ENCODE data around the gene ALOX5.
"Not testable (repeated sequence)": the region's sequence is repeated elsewhere in the genome, so short reads cannot be mapped to it uniquely, and the experiment has no call there.

Gene ALOX5

DNA sequence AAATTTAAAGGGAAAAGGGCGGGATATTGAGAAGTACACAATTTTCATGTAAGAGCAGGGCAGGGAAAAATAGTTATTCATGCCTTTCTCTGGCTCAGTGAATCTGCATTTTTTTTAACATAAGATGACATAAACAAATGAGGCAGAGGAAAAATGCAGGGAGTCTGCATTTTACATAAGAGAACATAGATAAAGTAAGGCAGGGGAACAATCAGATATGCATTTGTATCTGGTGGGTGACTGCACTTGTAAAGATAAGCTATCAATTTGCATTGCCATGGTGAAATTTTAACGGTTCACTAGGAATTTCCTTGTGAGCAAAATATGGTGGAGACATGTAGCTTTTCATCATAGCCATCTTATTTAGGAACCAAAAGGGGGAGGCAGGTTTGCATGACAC is 33.5 kb downstream of the ALOX5 start:
- no peak for DNase-seq

DNA sequence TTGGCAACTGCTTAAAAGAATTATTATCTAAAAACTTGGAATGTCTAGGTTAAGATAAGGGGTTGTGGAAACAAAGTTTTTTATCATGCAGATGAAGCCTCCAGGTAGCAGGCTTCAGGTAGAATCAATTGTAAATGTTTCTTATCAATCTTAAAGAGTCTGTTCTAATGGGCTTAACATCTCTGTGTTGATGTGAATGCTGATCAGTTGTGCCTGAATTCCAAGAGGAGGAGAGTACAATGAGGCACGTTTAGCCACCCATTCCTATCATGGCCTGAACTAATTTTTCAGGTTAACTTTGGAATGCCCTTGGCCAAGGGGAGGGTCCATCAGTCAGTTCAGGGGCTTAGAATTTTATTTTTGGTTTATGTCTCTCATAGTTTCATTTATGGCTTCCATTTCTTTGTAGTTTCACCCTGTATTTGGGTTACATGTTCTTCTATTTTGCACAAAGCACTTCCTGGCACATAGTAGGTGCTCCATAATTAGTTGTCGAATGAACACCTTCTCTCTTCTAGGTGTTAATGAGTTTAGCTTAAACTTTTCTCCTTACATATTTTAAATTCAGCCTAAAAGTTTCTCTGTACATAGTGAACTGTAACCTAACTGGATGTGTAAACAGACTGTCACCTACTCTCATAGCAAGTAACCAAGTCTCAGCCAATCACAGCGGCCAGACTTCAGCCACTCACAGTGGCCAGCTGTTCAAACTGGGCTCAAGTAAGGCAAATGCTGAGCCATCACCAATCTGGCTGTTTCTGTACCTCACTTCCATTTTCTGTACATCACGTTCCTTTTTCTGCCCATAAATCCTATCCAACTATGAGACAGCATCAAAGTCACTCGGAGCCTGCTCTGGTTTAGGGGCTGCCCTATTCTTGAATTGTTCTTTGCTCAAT is 34.7 kb downstream of the ALOX5 start:
- no peak for DNase-seq

DNA sequence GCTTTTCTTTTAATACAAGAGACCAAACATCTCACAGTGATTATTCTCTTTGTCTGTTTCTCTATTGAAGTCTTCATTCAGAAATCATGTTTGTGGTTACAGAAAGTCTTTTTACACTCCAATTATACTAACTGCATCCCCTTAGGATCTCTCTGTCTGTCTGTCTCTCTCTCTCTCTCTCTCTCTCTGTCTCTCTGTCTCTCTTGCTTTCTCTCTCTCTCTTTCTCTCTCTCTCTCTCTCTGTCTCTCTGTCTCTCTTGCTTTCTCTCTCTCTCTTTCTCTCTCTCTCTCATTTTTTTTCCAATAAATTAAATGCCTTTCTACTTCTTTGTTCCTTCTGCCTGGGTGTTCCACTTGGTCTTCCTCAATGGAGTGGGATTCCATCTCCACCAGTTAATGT is 35.3 kb downstream of the ALOX5 start:
- DNase-seq: not testable (repeated sequence)

DNA sequence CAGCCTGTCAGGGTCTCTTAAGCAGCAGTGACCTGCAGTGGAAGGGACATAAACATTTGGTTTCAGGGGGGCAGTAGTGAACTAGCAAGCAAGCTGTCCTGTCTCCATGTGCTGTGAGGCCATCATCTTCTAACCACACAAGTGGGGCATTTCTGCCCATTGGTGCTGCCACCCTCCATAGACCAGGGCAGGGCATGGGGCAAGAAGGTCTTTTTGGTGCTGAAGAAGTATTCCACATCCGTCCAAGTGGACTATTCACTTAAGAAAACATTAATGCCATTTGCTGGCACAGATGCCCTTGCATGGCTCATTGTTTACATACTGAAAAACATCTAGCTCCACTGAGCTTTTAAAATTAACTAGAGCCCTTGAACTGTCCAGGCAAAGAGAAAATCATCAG is 35.8 kb downstream of the ALOX5 start:
- no peak for DNase-seq

DNA sequence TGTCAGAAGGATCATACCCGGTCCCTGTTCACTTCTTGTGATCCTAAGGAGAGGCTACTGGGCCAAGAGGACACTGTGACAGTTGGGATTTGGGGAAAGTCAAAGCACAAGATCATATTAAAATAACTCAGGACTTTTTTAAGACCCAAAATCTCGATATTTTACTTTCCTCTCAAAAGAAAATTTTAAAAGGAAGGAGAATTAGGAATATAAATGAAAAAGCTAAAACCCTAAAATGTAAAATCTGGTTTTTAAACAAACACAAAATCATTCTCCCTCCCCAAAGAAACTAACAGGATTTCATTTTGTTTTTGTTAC is 36.4 kb downstream of the ALOX5 start:
- no peak for DNase-seq

DNA sequence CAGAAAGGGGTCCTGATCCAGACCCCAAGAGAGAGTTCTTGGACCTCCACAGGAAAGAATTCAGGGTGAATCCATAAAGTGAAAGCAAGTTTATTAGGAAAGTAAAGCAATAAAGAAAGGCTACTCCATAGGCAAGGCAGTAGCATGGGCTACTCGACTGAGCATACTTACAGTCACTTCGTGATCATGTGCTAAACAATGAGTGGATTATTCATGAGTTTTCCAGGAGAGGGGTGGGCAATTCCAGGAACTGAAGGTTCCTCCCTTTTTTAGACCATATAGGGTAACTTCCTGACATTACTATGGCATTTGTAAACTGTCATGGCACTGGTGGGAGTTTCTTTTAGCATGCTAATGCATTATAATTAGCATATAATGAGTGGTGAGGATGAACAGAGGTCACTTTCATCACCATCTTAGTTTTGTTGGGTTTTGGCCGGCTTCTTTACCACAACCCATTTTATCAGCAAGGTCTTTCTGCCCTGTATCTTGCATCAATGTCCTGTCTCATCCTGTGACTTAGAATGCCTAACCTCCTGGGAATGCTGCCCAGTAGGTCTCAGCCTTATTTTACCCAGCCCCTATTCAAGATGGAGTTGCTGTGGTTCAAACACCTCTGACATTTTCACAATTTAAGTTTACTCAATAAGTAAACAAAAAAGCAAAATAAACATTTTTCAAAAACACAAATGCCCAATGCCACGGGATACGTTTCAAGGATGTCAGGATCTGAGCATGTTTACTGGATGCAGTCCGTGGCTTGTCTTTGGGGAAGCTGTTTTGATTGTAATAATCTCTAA is 37.0 kb downstream of the ALOX5 start:
- no peak for DNase-seq

DNA sequence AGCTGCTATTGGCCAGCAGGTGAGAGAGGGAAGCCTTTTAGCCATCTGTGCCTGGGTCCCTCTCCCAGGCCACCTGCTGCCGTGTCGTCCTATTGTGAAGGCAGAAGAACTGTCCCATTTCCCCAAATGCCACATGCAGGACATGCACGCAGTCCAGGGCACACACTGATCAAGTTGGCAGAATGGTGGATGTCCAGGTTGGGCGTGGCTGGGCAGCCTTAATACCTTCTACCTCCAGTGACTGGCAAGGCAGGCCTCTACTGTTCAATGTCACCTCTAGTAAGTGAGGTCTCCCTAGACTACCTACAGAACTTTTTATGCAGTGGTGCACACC is 37.6 kb downstream of the ALOX5 start:
- no peak for DNase-seq

DNA sequence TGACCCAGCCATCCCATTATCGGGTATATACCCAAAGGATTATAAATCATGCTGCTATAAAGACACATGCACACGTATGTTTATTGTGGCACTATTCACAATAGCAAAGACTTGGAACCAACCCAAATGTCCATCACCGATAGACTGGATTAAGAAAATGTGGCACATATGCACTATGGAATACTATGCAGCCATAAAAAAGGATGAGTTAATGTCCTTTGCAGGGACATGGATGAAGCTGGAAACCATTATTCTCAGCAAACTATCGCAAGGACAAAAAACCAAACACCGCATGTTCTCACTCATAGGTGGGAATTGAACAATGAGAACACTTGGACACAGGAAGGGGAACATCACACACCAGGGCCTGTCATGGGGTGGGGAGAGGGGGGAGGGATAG is 41.0 kb downstream of the ALOX5 start:
- not testable (repeated sequence) for DNase-seq

DNA sequence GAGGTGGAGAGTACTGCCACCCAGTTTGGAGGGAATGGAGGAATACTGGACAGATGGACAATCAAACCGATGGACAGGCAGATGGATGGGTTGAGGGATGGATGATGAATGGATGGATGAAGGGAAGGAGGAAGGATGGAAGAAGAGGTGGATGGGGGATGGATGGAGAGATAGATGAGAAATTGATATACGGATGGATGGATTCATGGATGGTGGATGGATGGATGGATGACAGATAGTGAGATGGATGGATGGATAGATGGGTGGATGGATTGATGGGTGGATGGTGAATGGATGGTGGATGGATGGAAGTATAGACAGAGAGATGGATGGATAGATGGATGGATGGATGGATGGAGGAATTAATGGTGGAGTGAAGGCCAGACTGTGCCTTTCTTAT is 42.6 kb downstream of the ALOX5 start:
- no peak for DNase-seq

DNA sequence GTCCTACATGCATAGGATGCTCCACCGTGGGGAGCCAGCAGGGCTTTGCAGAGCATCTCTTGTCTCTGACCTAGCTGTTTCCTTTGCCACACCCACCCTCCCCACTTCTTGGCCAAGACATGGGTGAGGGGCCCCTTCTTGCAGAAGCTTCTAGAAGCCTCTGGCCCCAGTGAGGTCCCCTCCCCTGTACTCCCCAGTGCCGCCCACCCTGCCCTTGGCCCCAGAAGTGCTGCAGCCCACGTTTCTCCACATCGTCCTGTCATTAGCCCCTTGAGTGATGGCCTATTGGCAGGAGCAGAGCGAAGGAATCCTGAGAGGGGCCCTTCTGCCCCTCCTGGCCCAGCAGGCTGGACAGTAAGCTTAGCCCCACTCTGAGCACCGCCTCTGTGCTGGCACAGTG is 43.7 kb downstream of the ALOX5 start:
- no peak for DNase-seq

DNA sequence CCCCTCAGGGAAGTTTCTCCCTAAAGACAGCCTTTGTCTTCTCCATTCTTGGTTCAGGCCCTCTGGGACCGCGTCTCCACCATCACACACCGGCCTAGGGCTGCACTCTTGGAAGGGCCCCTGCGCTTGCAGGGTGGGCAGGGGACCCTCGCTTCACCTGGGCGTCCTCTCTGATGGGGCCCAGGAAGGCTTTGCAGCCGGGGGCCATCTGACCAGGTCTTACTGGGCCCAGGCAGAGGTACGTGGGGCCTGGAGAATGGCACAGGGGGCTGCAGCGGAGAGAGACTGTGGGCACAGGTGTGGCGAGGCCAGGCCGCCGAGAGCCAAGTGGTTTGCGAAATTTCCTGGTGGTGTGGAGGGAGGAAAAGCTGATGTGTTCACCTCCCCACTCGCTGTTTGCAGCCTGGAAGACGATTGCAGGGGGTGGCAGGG is 44.4 kb downstream of the ALOX5 start:
- DNase-seq: no peak

DNA sequence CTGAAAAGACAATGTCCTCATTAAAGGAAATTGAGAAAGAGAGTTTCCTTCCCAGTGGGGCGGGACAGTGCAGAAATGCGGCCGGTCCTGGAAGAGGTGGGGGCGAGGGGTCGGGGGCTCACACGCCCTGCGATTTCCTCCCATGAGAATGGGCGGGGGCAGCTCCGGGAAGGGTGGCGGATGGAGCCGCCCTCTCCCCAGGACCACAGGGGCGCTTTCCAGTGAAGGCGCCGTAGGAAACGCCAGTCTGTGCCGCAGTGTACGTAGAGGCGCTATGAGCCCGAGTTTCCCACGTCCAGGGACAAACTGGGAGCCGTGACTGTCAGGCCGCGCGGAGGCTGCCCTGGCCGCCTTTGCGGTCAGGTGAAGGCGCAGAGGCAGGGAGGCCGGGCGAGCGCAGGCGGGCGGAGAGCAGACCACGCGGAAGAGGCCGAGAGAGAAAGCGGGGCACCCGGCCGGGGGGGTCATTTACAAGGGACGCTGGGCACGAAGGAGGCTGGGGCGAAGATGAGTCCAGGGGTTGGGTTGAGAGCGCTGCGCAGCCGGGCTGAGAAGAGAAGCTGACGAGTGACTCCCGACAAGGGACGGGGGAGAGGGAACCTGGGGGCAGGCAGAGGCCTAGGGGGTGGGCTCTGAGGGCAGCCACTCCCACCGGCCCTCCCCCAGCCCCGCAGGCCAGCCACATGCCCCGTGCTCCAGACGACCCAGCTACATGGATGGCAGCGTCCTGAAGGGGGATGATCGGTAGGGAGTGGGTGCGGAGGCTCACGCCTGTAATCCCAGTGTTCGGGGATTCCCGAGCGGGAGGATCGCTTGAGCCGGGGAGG is 45.0 kb downstream of the ALOX5 start:
- peak; percentile 37 for DNase-seq

DNA sequence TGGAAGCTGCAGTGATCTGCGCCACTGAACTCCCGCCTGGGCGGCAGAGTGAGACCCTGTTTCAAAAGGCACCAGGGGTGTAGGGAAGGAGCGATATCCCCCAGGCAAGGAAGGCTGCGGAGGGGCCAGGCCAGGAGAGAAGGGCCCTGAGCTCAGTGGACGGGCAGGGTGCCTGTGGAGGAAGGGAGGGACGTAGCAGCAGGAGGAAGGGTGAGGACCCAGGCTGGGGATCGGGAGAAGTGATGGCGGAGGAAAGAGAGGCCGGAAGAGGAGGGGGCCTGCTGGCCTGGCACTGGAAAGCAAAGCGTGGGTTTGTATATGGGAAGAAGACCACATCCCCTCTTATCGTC is 45.6 kb downstream of the ALOX5 start:
- no peak for DNase-seq

DNA sequence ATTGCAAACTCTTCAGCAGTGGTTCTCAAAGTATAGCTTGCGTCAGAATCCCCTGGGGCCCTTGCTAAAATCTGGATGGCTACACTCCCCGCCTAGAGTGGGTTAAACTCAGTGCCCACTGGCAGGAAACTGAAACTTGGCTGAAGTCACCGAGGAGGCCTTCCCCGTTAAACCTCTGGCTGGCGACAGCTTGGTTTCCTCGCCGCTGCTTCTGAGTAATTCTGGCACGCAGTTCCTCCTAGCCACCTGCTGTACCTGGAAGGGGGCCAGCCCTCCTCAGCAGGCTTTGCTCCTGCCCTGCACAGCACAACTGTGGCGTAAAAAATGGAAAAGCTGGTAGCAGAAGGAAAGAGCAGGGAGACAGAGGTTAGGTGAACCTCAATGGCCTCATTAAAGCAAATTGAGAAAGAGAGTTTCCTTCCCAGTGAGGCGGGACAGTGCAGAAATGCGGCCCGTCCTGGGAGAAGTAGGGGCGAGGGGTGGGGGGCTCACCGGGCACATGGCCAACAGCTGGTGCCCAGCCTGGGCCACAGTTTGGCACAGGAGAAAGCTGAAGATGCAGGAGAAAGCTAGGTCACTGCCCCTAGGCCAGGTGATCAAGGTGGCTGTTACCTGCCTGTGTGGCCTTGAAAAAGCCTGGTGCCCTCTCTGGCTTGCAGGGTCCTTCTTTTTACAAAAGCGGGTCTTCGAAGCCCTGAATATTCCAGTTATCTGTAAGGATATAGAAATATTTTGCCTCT is 46.6 kb downstream of the ALOX5 start:
- DNase-seq: peak; percentile 55

DNA sequence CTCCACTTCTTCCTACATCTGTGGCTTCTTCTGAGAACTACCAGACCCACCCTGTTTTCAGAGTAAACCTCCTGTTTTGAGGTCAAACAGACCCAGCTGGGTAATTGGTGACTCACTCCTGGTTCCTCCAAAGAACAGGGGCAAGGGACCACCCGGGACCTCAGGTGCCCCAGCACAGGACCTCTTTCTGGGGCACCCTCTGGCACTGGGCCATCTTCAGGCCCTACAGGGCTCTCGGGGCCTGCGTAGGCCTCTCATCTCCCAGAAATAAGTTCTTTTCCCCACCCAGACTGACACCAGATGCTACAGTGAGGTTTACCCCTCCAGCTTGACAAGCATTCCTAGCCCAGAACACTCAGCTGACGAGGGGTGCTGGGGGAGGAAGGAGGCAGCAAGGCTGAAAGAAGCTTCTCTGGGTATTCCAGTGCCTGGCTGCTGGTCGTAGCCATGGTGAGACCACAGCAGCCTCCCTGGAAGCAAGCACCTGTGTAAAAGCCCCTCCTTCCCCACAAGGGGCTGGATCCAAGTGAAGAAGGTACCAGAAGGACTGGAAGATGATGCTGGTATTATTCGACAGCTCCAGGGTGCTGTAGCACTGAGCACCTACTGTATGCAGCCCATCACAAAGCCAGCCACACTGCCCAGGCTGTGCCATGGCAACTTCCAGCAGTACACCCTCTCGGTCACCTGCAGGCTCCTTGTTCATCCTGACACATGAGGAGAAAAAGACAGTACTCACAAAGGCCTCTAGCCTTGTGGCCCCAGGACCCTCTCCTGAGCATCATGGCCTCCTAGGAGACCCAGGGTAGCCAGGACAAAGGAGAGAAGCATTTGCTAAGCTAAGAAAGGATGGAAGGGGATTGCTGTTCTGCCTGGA is 47.4 kb downstream of the ALOX5 start:
- DNase-seq: no peak

DNA sequence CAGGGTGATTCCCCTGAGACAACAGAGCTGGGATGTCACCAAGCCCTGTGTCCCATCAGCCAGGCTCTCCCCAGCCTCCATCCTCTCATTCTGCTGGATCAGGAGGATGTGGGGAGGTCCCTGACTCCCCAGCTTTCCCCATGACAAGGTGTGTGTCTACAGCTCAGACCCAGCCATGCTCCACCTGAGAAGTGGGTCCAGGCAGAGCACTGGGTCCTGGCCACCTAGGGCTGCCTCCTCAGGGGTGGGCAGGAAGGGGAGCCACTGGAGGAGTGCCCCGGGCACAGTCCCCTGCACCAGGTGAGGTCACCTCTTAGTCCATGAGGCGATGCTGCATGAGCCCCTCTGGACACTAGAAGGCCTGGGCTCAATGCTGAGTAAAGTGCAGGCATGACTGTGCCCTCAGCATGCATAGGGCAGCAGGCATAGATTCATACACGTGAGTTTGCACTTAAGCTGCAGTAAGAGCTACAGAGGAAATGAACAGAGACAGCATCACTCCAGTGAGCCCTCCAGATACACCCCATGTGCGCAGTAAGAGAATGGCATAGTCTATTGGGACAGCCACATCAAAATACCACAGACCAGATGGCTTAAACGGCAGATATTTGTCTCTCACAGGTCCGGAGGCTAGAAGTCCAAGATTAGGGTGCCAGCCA is 48.3 kb downstream of the ALOX5 start:
- DNase-seq: no peak

DNA sequence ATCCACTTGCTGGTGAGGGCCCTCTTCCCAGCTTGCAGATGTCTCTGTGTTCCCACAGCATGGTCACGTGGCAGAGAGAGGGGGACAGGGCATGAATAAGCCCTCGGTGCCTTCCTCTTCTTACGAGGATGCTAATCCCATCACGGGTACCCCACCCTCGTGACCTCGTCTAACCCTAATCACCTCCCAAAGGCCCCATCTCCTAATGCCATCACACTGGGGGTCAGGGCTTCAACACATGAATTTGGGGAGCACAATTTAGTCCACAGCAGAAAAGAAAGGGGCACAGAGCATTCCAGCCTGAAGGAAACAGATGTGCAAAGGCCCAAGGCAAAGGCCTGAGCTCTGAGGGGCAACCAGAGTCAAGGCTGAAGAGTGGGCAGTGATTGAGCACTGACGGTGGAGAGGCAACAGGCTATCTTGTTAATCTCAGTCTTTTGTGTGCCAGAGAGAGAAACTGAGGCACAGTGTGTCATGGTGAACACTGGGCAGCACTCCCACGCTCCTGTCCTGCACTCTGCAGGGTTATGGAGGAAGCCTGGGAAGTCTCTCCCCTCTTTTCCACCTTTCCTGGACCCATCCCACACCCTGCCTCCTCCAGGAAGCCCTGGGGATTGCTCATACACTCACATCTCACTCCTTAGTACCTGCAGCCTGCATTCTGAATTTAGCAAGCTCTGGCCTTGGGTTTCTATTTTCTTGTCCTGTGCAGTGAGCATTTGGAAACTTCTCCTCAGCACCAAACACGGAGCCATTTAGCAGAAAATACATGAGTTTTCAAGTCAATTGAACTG is 49.0 kb downstream of the ALOX5 start:
- DNase-seq: no peak

DNA sequence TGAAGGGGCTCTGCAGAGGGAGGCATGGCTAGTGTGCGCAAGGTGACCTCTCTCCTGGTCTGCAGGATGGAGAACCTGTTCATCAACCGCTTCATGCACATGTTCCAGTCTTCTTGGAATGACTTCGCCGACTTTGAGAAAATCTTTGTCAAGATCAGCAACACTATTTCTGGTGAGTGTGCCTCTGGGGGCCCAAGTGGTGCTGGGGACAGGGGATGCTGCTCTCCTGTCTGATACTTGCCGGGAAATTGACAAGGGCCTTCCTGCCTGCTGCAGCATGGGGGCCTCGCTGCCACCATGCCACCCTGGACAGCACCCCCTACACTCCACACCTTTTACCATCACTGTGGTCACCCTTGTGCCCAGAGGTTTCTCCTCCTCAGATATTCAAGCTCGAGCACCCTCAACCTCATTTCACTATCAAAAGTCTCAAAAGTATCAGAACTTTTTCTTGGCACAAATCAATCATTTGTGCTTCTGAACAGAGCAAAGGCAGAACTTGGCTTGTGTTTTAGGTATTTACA is 50.0 kb downstream of the ALOX5 start:
- DNase-seq: no peak

DNA sequence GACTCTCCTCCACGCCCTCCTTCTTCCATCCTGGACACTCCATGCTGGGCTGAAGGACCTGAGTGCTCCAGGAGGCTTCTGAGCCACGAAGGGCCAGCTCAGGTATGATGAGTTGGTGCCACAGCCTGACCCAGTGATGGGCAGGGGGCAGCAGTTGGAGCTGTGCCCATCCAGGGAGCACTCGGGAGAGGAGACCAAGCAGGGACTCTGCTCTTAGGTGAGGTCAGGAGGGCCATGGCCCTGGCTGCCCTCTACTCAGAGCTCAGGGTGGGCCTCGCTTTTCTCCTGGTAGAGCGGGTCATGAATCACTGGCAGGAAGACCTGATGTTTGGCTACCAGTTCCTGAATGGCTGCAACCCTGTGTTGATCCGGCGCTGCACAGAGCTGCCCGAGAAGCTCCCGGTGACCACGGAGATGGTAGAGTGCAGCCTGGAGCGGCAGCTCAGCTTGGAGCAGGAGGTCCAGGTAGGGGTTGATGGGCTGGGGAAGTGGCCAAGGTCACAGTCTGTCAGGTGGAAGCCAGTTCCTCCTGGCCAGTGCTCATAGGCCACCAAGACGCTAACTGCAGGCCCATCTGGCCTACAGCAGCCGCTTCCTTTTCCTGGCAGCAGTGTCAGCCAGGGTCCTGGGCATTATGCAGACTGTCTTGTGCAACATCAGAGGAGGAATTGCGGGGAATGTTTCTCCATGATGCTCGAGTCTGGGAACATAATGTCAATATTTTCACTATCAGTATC is 50.8 kb downstream of the ALOX5 start:
- no peak for DNase-seq

All from activated CD4-positive, alpha-beta T cell treated with anti-CD3 and anti-CD28 coated beads, Interleukin-2, amount 50 U/mL, for 1 hour (primary cell).